Activated naive CD4-positive, alpha-beta T cell treated with anti-CD3 and anti-CD28 coated beads, Interleukin-2, amount 10 ng/mL, durations not matched to agents 5 hours and 36 hours (primary cell): Measurements from ENCODE around the gene DENND11. TPM values are rescaled to one million over a fixed set of nuclear protein-coding genes. Genes with fewer than 3 reads are reported as not detected.

ENCODE experiments used
- total RNA-seq, 2 experiments: library from RNA; stranded (reverse); gene quantifications; one replicate each; pipeline ENCODE4 v1.2.3, GENCODE V29; 2021

DENND11 gene
- total RNA-seq, result 10 to 100 TPM; 36.6 to 36.7 TPM

GRCh38 chr7:141702047-141702567 is at the start of gene DENND11:
TSS of gene DENND11 (minus strand) at chr7:141702166. CDS start at chr7:141702153, 13 bp downstream.

GRCh38 chr7:141737836-141738591 is 36.0 kb upstream of the DENND11 start, which contains the start of gene SSBP1:
TSS of gene SSBP1 (plus strand) at chr7:141738358. CDS start at chr7:141739167, 809 bp downstream.

GRCh38 chr7:141708351-141708750 is 6.4 kb upstream of the DENND11 start, which contains the start of gene WEE2:
TSS of gene WEE2 (plus strand) at chr7:141708353. CDS start at chr7:141708759, 406 bp downstream.

Other genes starting within 250 kb of the DENND11 start
- 10 to 100 TPM; 42.0 to 42.9 TPM for gene AGK, start 150.8 kb downstream of the DENND11 start, total RNA-seq
- gene WEE2, start 6.2 kb upstream of the DENND11 start, total RNA-seq, result not detected
- 100 to 1,000 TPM; 111 to 116 TPM for gene SSBP1, start 36.2 kb upstream of the DENND11 start, total RNA-seq
- 1 to 10 TPM; 1.3 to 1.5 TPM for gene TAS2R3, start 61.9 kb upstream of the DENND11 start, total RNA-seq
- gene TAS2R4, start 74.5 kb upstream of the DENND11 start, total RNA-seq, result 1 to 10 TPM in 1 of 2 experiments, under 1 TPM in 1; 0.70 to 1.1 TPM
- 1 to 10 TPM; 1.3 to 1.5 TPM for gene TAS2R5, start 88.1 kb upstream of the DENND11 start, total RNA-seq
- gene PRSS37, start 139.3 kb upstream of the DENND11 start, total RNA-seq, result not detected
- not detected for gene OR9A4, start 214.2 kb upstream of the DENND11 start, total RNA-seq
- gene CLEC5A, start 244.8 kb upstream of the DENND11 start, total RNA-seq, result not detected